Fibroblast of peridontal ligament (primary cell): Measurements from ENCODE around the gene TAPBPL.
"Not testable (repeated sequence)": the region's sequence is repeated elsewhere in the genome, so short reads cannot be mapped to it uniquely, and the experiment has no call there.

Experiments used
- DNase-seq: peaks from one replicate; pipeline ENCODE4 v3.0.0-alpha.2; 2010; ENCODE audit errors: extremely low read depth

Gene TAPBPL

GRCh38 chr12:6490673-6491072, 38.8 kb downstream of the TAPBPL start:
- DNase-seq, result not testable (repeated sequence)

GRCh38 chr12:6492838-6493496, 41.1 kb downstream of the TAPBPL start, which contains the start of gene MRPL51:
MRPL51 (minus strand) TSS chr12:6493262; CDS start chr12:6493136, 126 bp downstream.
- peak; percentile 90 for DNase-seq

- DNase-seq, result peak; percentile 93
Measured at GRCh38 chr12:6493497-6494257, 41.8 kb downstream of the TAPBPL start, which contains the start of gene NCAPD2. NCAPD2 (plus strand) TSS chr12:6494102; CDS start chr12:6495099, 997 bp downstream.

GRCh38 chr12:6494258-6494743, 42.5 kb downstream of the TAPBPL start:
- no peak for DNase-seq

GRCh38 chr12:6494968-6495367, 43.1 kb downstream of the TAPBPL start:
- DNase-seq, result no peak

- not testable (repeated sequence) for DNase-seq
Measured at GRCh38 chr12:6497291-6497690, 45.4 kb downstream of the TAPBPL start.

GRCh38 chr12:6500466-6500865, 48.6 kb downstream of the TAPBPL start:
- DNase-seq, result no peak

GRCh38 chr12:6507102-6507998, 55.5 kb downstream of the TAPBPL start:
- DNase-seq, result peak; percentile 34

- DNase-seq, result no peak
Measured at GRCh38 chr12:6508087-6508486, 56.2 kb downstream of the TAPBPL start.
